NOMO-1 (cell line): Measurements from ENCODE around the gene PRKCH.

Source experiments
- DNase-seq, 2 experiments: peaks; one replicate each; lab custom pipeline; 2025; ENCODE audit not compliant: unreplicated experiment in 2 of 2; lab: John Stamatoyannopoulos, UW

PRKCH gene

GRCh38 chr14:61335049-61335448, 13.7 kb downstream of the PRKCH start:
- DNase-seq = no peak

GRCh38 chr14:61335671-61336275, 14.4 kb downstream of the PRKCH start:
- no peak for DNase-seq

- DNase-seq = no peak
Measured at GRCh38 chr14:61337893-61338292, 16.5 kb downstream of the PRKCH start.

- no peak for DNase-seq
Measured at GRCh38 chr14:61338457-61338856, 17.1 kb downstream of the PRKCH start.

GRCh38 chr14:61341275-61342206, 20.2 kb downstream of the PRKCH start:
- DNase-seq = no peak

GRCh38 chr14:61342486-61342885, 21.1 kb downstream of the PRKCH start:
- DNase-seq = no peak

- no peak for DNase-seq
Measured at GRCh38 chr14:61342932-61343331, 21.6 kb downstream of the PRKCH start.

GRCh38 chr14:61343471-61343870, 22.1 kb downstream of the PRKCH start:
- DNase-seq = peak in 1 of 2 experiments; percentile 35

GRCh38 chr14:61343991-61344405, 22.6 kb downstream of the PRKCH start:
- peak in 1 of 2 experiments; percentile 22 for DNase-seq

- peak; percentile 51 to 63 for DNase-seq
Measured at GRCh38 chr14:61344437-61345150, 23.2 kb downstream of the PRKCH start.

- DNase-seq = no peak
Measured at GRCh38 chr14:61345151-61345482, 23.7 kb downstream of the PRKCH start.

- DNase-seq = no peak
Measured at GRCh38 chr14:61346221-61346620, 24.8 kb downstream of the PRKCH start.

GRCh38 chr14:61346793-61347192, 25.4 kb downstream of the PRKCH start:
- no peak for DNase-seq

- DNase-seq = no peak
Measured at GRCh38 chr14:61347826-61348443, 26.6 kb downstream of the PRKCH start.

GRCh38 chr14:61350427-61351270, 29.3 kb downstream of the PRKCH start:
- no peak for DNase-seq

GRCh38 chr14:61351477-61351876, 30.1 kb downstream of the PRKCH start:
- no peak for DNase-seq

- no peak for DNase-seq
Measured at GRCh38 chr14:61355892-61356325, 34.5 kb downstream of the PRKCH start.

- no peak for DNase-seq
Measured at GRCh38 chr14:61357123-61357522, 35.7 kb downstream of the PRKCH start.

- DNase-seq = no peak
Measured at GRCh38 chr14:61358554-61359226, 37.3 kb downstream of the PRKCH start.
